H1 (cell line): ENCODE data around the gene SCYL3. TPM values are rescaled to one million over a fixed set of nuclear protein-coding genes. Genes with fewer than 3 reads are reported as not detected.
"Not testable (repeated sequence)": the region's sequence is repeated elsewhere in the genome, so short reads cannot be mapped to it uniquely, and the experiment has no call there.

Source experiments
- CTCF ChIA-PET: fragments of 300-600 bp; sonication (Branson Sonifier 250); formaldehyde crosslinking; loops from one replicate; lab custom pipeline; 2021; ENCODE audit not compliant: partially characterized antibody; lab: Charles Lee
- POLR2A ChIA-PET: fragments of 300-600 bp; sonication (Branson Sonifier 250); formaldehyde crosslinking; loops from one replicate; lab custom pipeline; 2021; ENCODE audit warnings: inconsistent platforms; ENCODE audit not compliant: partially characterized antibody; lab: Charles Lee
- DNase-seq, 2 experiments: peaks; one replicate each; pipeline versions ENCODE4 v3.0.0 to v3.0.0-alpha.2; 2010 to 2022; ENCODE audit warnings: low spot score in 2 of 2, low read depth in 1 of 2, mixed read lengths in 1 of 2
- FAIRE-seq: peaks from 2 replicates; lab custom pipeline; 2011; peaks lifted over from hg19 to GRCh38; lab: Jason Lieb, UNC
- H2AFZ ChIP-seq: 2 replicates; pipeline ENCODE4 v1.8.1; 2012; ENCODE audit warnings: low read length, inconsistent platforms
- H2AK5ac ChIP-seq: 2 replicates; pipeline ENCODE4 v1.6.1; 2013; ENCODE audit warnings: low read depth, low read length
- H2BK120ac ChIP-seq: replicated peaks from 2 replicates; pipeline ENCODE3; 2013; ENCODE audit warnings: low read depth, low read length, inconsistent platforms
- H2BK12ac ChIP-seq: 2 replicates; pipeline ENCODE4 v1.6.1; 2013; ENCODE audit warnings: low read depth, low read length
- H2BK15ac ChIP-seq: 2 replicates; pipeline ENCODE4 v1.6.1; 2013; ENCODE audit warnings: low read length
- H2BK20ac ChIP-seq: 2 replicates; pipeline ENCODE4 v1.6.1; 2013; ENCODE audit warnings: low read length
- H2BK5ac ChIP-seq: 2 replicates; pipeline ENCODE4 v1.6.1; 2013; ENCODE audit warnings: low read depth, low read length
- H3K14ac ChIP-seq: 2 replicates; pipeline ENCODE4 v1.6.1; 2013; ENCODE audit warnings: inconsistent platforms; ENCODE audit not compliant: insufficient read length
- H3K18ac ChIP-seq: 2 replicates; pipeline ENCODE4 v1.6.1; 2013; ENCODE audit warnings: low read length; ENCODE audit errors: extremely low read depth
- H3K23ac ChIP-seq: 2 replicates; pipeline ENCODE4 v1.6.1; 2013; ENCODE audit warnings: inconsistent platforms; ENCODE audit not compliant: insufficient read length
- H3K23me2 ChIP-seq: 2 replicates; pipeline ENCODE4 v1.6.1; 2013; ENCODE audit warnings: low read depth, low read length
- H3K27ac ChIP-seq: 2 replicates; pipeline ENCODE4 v1.6.1; 2011; ENCODE audit warnings: low read depth, low read length, inconsistent platforms
- H3K27me3 ChIP-seq, 4 experiments: replicated peaks in 1 of 4; 1 replicate in 1 of 4; 2 replicates in 3 of 4; pipeline versions ENCODE4 v1.6.1 to v1.8.1; 2011 to 2013; ENCODE audit warnings: low read length in 3 of 4, mild to moderate bottlenecking in 3 of 4, inconsistent platforms in 2 of 4, mixed read lengths in 2 of 4, moderate library complexity in 1 of 4; ENCODE audit not compliant: control insufficient read depth in 3 of 4, insufficient read depth in 3 of 4; ENCODE audit errors: extremely low read depth in 1 of 4
- H3K36me3 ChIP-seq, 4 experiments: 2 replicates each; pipeline versions ENCODE4 v1.6.1 to v1.8.1; 2011 to 2013; ENCODE audit warnings: mild to moderate bottlenecking in 4 of 4, low read length in 3 of 4, moderate library complexity in 2 of 4, control low read depth in 1 of 4, inconsistent platforms in 1 of 4; ENCODE audit not compliant: insufficient read depth in 4 of 4, control insufficient read depth in 2 of 4
- H3K4ac ChIP-seq: replicated peaks from 2 replicates; pipeline ENCODE3; 2013; ENCODE audit warnings: low read length, low read depth, mixed read lengths, inconsistent platforms; ENCODE audit not compliant: insufficient read length
- H3K4me1 ChIP-seq, 4 experiments: replicated peaks in 1 of 4; 1 replicate in 1 of 4; 2 replicates in 3 of 4; pipeline versions ENCODE4 v1.6.1 to v1.8.1; 2011 to 2013; ENCODE audit warnings: low read length in 3 of 4, inconsistent platforms in 2 of 4, mixed read lengths in 1 of 4; ENCODE audit not compliant: insufficient read depth in 4 of 4, control insufficient read depth in 3 of 4
- H3K4me2 ChIP-seq, 2 experiments: 2 replicates each; pipeline versions ENCODE4 v1.6.1 to v1.8.1; 2011 to 2013; ENCODE audit warnings: low read depth in 2 of 2, low read length in 2 of 2, control low read depth in 1 of 2, inconsistent platforms in 1 of 2, mild to moderate bottlenecking in 1 of 2; ENCODE audit not compliant: insufficient read depth in 1 of 2
- H3K4me3 ChIP-seq, 4 experiments: fragments of 200-600, 300-600 bp in 1 of 4; sonication (generic), shearing (Covaris generic), sonication (Bioruptor Twin) in 1 of 4; 2 replicates each; pipeline versions ENCODE4 v1.5.1 to v1.8.1; 2011 to 2016; ENCODE audit warnings: low read length in 4 of 4, low read depth in 3 of 4, control low read depth in 2 of 4, inconsistent platforms in 2 of 4, mild to moderate bottlenecking in 2 of 4, mixed read lengths in 1 of 4, moderate library complexity in 1 of 4; ENCODE audit not compliant: insufficient read depth in 2 of 4; ENCODE audit errors: extremely low read depth in 1 of 4
- H3K56ac ChIP-seq: replicated peaks from 2 replicates; pipeline ENCODE3; 2013; ENCODE audit warnings: low read depth, mild to moderate bottlenecking, mixed read lengths, low read length, inconsistent platforms; ENCODE audit not compliant: insufficient read length
- H3K79me1 ChIP-seq: 2 replicates; pipeline ENCODE4 v1.6.1; 2013; ENCODE audit warnings: low read depth, low read length, control low read depth
- H3K79me2 ChIP-seq, 2 experiments: 2 replicates each; pipeline versions ENCODE4 v1.6.1 to v1.8.1; 2012 to 2013; ENCODE audit warnings: low read length in 2 of 2, mild to moderate bottlenecking in 2 of 2, inconsistent platforms in 1 of 2; ENCODE audit not compliant: insufficient read depth in 2 of 2, control insufficient read depth in 1 of 2
- H3K9ac ChIP-seq, 4 experiments: replicated peaks in 1 of 4; 1 replicate in 1 of 4; 2 replicates in 3 of 4; pipeline versions ENCODE4 v1.6.1 to v1.8.1; 2011 to 2013; ENCODE audit warnings: low read depth in 3 of 4, low read length in 3 of 4, control low read depth in 2 of 4, mild to moderate bottlenecking in 2 of 4, moderate library complexity in 2 of 4, inconsistent platforms in 1 of 4; ENCODE audit errors: extremely low read depth in 1 of 4
- H3K9me3 ChIP-seq, 2 experiments: 2 replicates each; pipeline versions ENCODE4 v1.6.1 to v1.8.1; 2012 to 2013; ENCODE audit warnings: mild to moderate bottlenecking in 2 of 2, moderate library complexity in 2 of 2, control low read depth in 1 of 2, inconsistent platforms in 1 of 2, low read depth in 1 of 2, low read length in 1 of 2, mixed read lengths in 1 of 2; ENCODE audit not compliant: insufficient read depth in 2 of 2
- H4K20me1 ChIP-seq, 2 experiments: replicated peaks in 1 of 2; 2 replicates each; pipeline versions ENCODE3 to v1.8.1; 2011 to 2013; ENCODE audit warnings: inconsistent platforms in 2 of 2, low read length in 2 of 2, mild to moderate bottlenecking in 1 of 2; ENCODE audit not compliant: insufficient read depth in 2 of 2, control insufficient read depth in 1 of 2
- H4K5ac ChIP-seq: 2 replicates; pipeline ENCODE4 v1.6.1; 2013; ENCODE audit warnings: low read length, low read depth, mixed read lengths, inconsistent platforms; ENCODE audit not compliant: insufficient read length
- H4K8ac ChIP-seq: 2 replicates; pipeline ENCODE4 v1.8.0; 2013; ENCODE audit warnings: mild to moderate bottlenecking, moderate library complexity, low read length, inconsistent platforms; ENCODE audit not compliant: insufficient read depth; ENCODE audit errors: extremely low read depth
- H4K91ac ChIP-seq: replicated peaks from 2 replicates; pipeline ENCODE3; 2013; ENCODE audit warnings: low read length, mixed read lengths, inconsistent platforms; ENCODE audit not compliant: insufficient read length
- WGBS, 2 experiments: shearing (Covaris generic) in 1 of 2; methylation state at CpG; one replicate each; pipeline versions ENCODE4 v1.1.6 to v1.1.7; 2013 to 2015; ENCODE audit warnings: low lambda C conversion rate in 2 of 2, mixed read lengths in 2 of 2, inconsistent platforms in 1 of 2, low coverage in 1 of 2, missing lambda C conversion rate in 1 of 2; ENCODE audit not compliant: insufficient replicate concordance in 2 of 2, insufficient coverage in 1 of 2, insufficient read length in 1 of 2; ENCODE audit errors: extremely low coverage in 1 of 2, missing lambda C conversion rate in 1 of 2; 5-methylcytosine and 5-hydroxymethylcytosine counted together
- polyA plus RNA-seq, 7 experiments: library from polyadenylated mRNA; depleted of rRNA in 3 of 7; stranded (reverse) in 5 of 7; unstranded in 2 of 7; fragments of >200 nt in 5 of 7; fragments of 200-250 nt in 2 of 7; gene quantifications; 1 replicate in 5 of 7; 2 replicates in 1 of 7; 4 replicates in 1 of 7; pipeline versions ENCODE4 v1.2.1 to v1.2.3, GENCODE V29; 2011 to 2013; ENCODE audit warnings: missing spikeins in 2 of 7, mixed read lengths in 2 of 7
- total RNA-seq: library from RNA; stranded (reverse); fragmentation: NEBNext Ultra II Directional; extraction: Animal tissue kit (Norgen Biotek cat#: 25700); gene quantifications from 2 replicates; pipeline ENCODE4 v1.2.1, GENCODE V29; 2021

The SCYL3 gene
- total and polyA plus RNA-seq, 2 of the 8 experiments (the other 6 are each of a cell fraction or from before 2014, with no cell fraction given): 2.7 to 5.3 TPM

DNA sequence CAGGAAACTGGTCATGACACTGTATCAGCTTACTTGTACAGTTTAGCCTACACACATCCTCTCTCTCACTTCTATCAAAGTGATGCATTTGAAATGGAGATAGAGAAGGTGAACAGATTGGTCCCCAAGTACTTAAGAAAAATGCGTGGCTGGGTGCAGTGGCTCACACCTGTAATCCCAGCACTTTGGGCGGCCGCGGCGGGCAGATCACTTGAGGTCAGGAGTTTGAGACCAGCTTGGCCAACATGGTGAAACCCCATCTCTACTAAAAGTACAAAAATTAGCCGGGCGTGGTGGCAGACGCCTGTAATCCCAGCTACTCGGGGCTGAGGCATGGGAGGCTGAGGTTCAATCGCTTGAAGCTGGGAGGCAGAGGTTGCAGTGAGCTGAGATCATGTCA is 29.2 kb downstream of the SCYL3 start:
- POLR2A ChIA-PET: not testable (repeated sequence)
- WGBS, 2 experiments: 99% methylated on average over 9 of the region's 10 CpGs; no CpG with 5 or more reads in 1 of the 2 experiments

More for the DNA sequence above, 29.2 kb downstream of the SCYL3 start:
- H3K27me3 ChIP-seq, H4K91ac ChIP-seq, H2AFZ ChIP-seq, H2BK12ac ChIP-seq, H3K9ac ChIP-seq, H3K4me3 ChIP-seq, H2BK120ac ChIP-seq, FAIRE-seq, H3K14ac ChIP-seq, H2BK20ac ChIP-seq, H4K8ac ChIP-seq, H3K23ac ChIP-seq, H3K79me1 ChIP-seq, H2BK5ac ChIP-seq, DNase-seq, H4K20me1 ChIP-seq, H3K79me2 ChIP-seq, H2BK15ac ChIP-seq, H2AK5ac ChIP-seq, H3K23me2 ChIP-seq, H3K4me2 ChIP-seq, H3K18ac ChIP-seq, H3K4me1 ChIP-seq, H3K9me3 ChIP-seq, H4K5ac ChIP-seq, H3K4ac ChIP-seq, H3K56ac ChIP-seq, H3K27ac ChIP-seq: not testable (repeated sequence)
- CTCF ChIA-PET: interaction anchor here (1.1 kb wide), 1 partner anchor 15 kb away, joined by 3 read pairs; no protein-coding TSS in a partner anchor
- peaks cover 4 to 53% (median 24%) of the 10 kb centered on the region in 4 experiments; a peak in 7 of 8 replicates for H3K36me3 ChIP-seq
